ENCODE results near the gene MAP3K7CL.

MAP3K7CL gene

DNA sequence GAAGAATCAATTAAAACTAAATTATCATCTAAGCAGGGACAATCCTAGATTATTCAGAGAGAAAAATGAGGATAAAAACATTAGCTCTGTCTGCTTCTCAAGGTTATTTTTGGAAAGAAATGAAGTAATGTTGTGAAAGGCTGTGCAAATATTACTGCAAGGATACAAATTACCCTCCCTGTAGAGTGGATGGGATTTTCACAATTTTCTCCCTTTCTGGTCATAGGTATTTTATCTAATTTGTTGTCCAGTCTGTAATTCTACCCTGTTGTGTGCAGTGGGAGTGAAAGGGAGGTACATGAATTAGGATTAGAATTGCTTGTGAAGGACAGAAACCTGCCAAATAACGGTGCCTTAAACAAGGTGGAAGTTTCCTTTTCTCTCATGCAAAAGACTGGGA lies 54.7 kb downstream of the MAP3K7CL start:
- TF ChIP-seq, protein P1, sequence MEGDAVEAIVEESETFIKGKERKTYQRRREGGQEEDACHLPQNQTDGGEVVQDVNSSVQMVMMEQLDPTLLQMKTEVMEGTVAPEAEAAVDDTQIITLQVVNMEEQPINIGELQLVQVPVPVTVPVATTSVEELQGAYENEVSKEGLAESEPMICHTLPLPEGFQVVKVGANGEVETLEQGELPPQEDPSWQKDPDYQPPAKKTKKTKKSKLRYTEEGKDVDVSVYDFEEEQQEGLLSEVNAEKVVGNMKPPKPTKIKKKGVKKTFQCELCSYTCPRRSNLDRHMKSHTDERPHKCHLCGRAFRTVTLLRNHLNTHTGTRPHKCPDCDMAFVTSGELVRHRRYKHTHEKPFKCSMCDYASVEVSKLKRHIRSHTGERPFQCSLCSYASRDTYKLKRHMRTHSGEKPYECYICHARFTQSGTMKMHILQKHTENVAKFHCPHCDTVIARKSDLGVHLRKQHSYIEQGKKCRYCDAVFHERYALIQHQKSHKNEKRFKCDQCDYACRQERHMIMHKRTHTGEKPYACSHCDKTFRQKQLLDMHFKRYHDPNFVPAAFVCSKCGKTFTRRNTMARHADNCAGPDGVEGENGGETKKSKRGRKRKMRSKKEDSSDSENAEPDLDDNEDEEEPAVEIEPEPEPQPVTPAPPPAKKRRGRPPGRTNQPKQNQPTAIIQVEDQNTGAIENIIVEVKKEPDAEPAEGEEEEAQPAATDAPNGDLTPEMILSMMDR (IDR thresholded peaks at IDR 0.05; ENCODE audit: insufficient read depth, missing control alignments), result no peak
- no peak for DNase-seq (ENCODE audit: insufficient read length, low spot score)
- no peak for FAIRE-seq

DNA sequence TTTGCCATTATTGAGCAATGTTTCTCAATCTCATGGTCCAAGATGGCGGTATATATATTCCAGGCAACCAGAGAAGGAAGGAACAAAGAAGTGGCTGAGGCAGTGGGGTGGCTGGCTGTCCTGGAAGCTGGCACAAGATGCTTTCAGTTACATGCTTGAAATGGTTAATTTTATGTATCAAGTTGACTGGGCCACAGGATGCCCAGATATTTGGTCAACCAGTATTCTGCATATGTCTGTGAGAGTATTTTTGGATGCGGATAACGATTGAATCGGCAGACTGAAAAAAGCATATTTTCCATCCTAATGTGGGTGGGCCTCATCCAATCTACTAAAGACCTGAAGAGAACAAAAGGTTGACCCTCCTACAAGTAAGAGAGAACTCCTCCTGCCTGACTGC lies 55.2 kb downstream of the MAP3K7CL start:
- FAIRE-seq, result no peak
- DNase-seq (ENCODE audit: insufficient read length, low spot score), result no peak
- TF ChIP-seq, protein P1 (IDR thresholded peaks at IDR 0.05; ENCODE audit: insufficient read depth, missing control alignments), result no peak

DNA sequence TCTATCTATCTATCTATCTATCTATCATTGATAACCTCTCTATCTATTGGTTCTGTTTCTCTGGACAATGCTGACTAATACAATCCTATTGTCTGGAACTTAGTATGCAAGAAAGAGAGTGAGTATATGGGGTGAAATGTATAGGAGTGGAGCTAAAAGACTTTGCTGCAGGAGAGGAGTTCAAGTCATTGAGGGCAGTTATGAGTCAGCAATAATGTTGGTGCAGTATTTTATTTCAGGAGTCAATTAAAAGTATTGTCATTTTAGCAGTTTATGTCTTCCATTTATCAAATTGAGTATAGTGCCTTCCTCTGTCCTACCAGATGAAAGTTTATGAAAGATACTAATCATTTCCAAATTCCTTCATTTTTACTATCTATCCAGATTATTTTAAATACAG lies 55.8 kb downstream of the MAP3K7CL start:
- no peak for DNase-seq (ENCODE audit: insufficient read length, low spot score)
- TF ChIP-seq, protein P1 (IDR thresholded peaks at IDR 0.05; ENCODE audit: insufficient read depth, missing control alignments), result no peak

DNA sequence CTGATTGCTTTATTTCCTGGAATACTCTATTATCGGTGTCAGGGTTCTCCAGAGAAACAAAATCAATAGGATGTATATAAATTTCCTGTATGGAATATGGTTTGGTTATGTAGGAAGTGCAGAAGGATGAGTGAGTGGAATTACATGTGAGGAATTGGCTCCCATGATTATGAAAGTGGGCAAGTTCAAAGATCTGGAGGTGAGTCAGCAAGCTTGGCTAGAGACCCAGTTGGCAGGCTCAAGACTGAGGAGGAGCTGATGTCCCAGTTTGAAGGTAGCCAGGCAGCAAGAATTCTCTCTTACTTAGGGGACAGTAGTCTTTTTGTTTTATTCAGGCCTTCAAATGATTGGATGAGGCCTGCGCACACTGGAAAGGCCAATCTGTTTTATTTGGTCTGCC lies 57.5 kb downstream of the MAP3K7CL start:
- FAIRE-seq (no peak), DNase-seq (ENCODE audit: insufficient read length, low spot score) (no peak)
- TF ChIP-seq, protein P1 (IDR thresholded peaks at IDR 0.05; ENCODE audit: insufficient read depth, missing control alignments), result no peak

More for the DNA sequence above, 55.8 kb downstream of the MAP3K7CL start:
- no peak for FAIRE-seq

DNA sequence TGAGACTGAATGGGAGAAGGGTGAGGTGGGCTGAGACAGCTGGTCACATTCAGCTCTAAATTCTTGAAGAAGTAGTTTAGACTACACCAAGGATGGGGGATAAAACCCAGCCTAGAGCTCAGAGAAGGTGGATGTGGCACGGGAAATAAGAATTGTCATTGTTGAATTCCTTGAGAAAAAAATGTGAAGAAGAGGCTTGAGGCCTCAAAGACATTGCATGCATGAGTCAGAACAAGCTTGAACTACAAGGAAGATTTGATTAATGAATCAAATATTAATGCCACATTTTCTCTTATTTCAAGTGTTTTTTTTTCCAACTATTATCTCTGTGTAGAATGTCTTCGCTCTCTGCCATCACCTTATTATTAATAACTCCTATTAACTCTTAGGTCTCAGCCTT lies 58.9 kb downstream of the MAP3K7CL start:
- no peak for FAIRE-seq
- DNase-seq (ENCODE audit: insufficient read length, low spot score), result no peak
- TF ChIP-seq, protein P1 (IDR thresholded peaks at IDR 0.05; ENCODE audit: insufficient read depth, missing control alignments), result no peak

DNA sequence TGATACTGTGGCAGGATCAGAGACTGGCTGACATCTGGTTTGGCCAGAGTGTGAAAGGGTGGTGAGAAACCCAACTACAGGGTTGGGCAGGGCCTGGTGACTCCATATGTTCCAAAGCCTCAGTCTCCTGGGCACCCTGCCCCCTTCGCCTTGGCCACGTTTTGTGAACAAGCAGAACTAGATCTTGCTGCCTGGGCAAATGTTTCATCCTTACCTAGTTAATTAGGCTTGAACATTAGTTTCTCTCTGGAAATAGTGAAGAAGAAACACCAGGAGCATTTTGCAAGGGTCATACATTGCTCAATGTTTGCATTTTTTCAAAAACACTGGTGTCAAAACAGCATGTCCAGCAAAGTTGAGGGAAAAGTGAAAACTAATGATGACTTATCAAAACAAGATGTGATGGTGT lies 60.5 kb downstream of the MAP3K7CL start:
- FAIRE-seq (no peak), DNase-seq (ENCODE audit: insufficient read length, low spot score) (no peak)
- TF ChIP-seq, protein P1 (IDR thresholded peaks at IDR 0.05; ENCODE audit: insufficient read depth, missing control alignments), result no peak

DNA sequence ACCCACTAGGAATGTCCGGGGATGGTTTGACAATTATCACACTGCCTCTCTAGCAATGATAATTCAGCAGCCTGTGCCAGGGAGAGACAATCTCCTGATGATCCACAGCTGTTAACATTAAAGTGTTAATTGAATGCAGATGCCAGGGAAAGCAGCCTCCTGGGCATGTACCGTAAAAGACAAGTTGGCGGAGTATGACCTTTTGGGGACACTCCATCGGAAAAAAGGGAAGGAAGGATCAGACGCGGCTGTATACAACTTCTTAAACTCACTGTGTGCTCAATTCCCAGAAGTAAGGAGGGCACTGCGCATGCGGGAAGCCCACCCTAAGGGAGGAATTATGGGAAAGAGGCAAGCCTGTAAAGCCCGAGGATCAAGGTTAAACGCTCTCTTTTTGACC lies 62.6 kb downstream of the MAP3K7CL start:
- TF ChIP-seq, protein P1 (IDR thresholded peaks at IDR 0.05; ENCODE audit: insufficient read depth, missing control alignments), result no peak
- DNase-seq (ENCODE audit: insufficient read length, low spot score), result no peak
- no peak for FAIRE-seq
